Measurements from ENCODE around the gene CARNS1. TPM values are rescaled to one million over a fixed set of nuclear protein-coding genes. Genes with fewer than 3 reads are reported as not detected.

The CARNS1 gene
- total and polyA plus RNA-seq, 2 of the 8 experiments (the other 6 are each of a cell fraction or from before 2014, with no cell fraction given) = 0.82 to 1.1 TPM

DNA sequence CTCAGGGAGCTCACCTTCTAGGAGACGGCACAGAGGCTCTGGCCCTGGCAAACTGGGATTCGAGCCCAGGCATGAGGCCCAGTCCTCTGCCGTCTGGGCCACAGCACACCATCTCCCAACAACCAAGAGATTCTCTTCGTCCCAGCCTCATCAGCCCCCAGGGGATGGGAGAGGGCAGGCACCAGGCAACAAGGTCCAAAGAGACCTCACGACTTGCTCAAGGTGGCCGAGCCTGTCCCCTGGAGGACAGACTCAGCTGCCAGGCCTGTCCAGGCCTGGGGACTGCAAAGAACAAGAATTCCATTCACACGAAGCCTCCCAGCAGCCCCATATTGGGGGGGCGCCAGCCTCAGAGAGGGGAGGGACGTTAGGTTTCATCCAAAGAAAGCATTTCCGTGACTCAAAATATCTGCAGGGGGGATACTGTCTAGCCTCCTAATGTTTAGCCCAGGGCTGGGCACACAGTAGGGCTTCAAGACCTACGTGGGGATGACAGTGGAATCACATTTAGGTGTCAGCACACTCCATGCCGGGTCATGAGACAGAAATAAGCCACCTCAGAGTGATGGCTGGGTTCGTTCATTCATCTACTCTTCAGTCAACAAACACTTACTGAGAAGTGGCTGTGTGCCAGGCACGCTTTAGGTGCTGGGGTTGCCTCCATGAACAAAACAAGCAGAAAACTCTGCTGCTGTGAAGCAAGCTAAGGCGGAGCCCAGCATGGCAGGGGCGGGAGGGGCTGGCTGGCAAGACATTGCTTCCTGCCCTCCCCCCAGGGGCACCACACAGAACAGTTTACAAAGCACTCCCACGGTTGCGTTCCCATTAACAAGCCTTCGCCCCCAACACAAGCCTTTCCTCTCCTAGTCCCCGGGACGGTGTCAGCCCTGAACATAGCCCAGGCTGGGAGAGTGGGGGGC, 1.2 kb downstream of the CARNS1 start (continued):
- TF ChIP-seq EP300 (IDR thresholded peaks at IDR 0.05; ENCODE audit: borderline replicate concordance in 1 of 2, low read depth in 2 of 2, low read length in 2 of 2) (no peak), BACH1 (IDR thresholded peaks at IDR 0.05; ENCODE audit: low read length) (no peak), BRCA1 (IDR thresholded peaks at IDR 0.05; ENCODE audit: low read depth, low read length) (no peak)
- TF ChIP-seq, protein P1, sequence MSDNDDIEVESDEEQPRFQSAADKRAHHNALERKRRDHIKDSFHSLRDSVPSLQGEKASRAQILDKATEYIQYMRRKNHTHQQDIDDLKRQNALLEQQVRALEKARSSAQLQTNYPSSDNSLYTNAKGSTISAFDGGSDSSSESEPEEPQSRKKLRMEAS (IDR thresholded peaks at IDR 0.05) = no peak
